Head of caudate nucleus (tissue), 42 donors: ENCODE results near the gene GLIS1.

Experiments used
- DNase-seq, 42 donors: peaks; one replicate each; pipeline versions ENCODE4 v3.0.0 to v3.0.0-alpha.2; 2020 to 2021; ENCODE audit warnings: mixed read lengths in 7 of 42
- intact Hi-C: fragments of 100-400 bp; cut with DNase I; formaldehyde crosslinking; loops from one replicate; pipeline ENCODE4 v1.15.0; 2022

The GLIS1 gene

GRCh38 chr1:53644909-53645689, 93.9 kb downstream of the GLIS1 start:
- intact Hi-C loops: no loop called here
- DNase-seq: peak in 2 of 42 donors; percentile 2 to 3

GRCh38 chr1:53644496-53644895, 94.5 kb downstream of the GLIS1 start:
- intact Hi-C loops: no loop called here
- peak in 3 of 42 donors; percentile 0 to 10 (median 1) for DNase-seq

- DNase-seq: peak in 2 of 42 donors; percentile 5 to 6
- intact Hi-C loops: no loop called here
Observed at GRCh38 chr1:53643881-53644390, 95.0 kb downstream of the GLIS1 start.

- intact Hi-C loops: no loop called here
Observed at GRCh38 chr1:53643041-53643880, 95.7 kb downstream of the GLIS1 start.

GRCh38 chr1:53642607-53643006, 96.4 kb downstream of the GLIS1 start:
- intact Hi-C loops: no loop called here
- DNase-seq: peak in 1 of 42 donors; percentile 1

More at GRCh38 chr1:53643041-53643880, 95.7 kb downstream of the GLIS1 start:
- DNase-seq: peak in 3 of 42 donors; percentile 4 to 20 (median 8)

- peak in 1 of 42 donors; percentile 6 for DNase-seq
- intact Hi-C loops: no loop called here
Observed at GRCh38 chr1:53642215-53642555, 96.8 kb downstream of the GLIS1 start.

- intact Hi-C loops: no loop called here
- peak in 1 of 42 donors; percentile 4 for DNase-seq
Observed at GRCh38 chr1:53641481-53642214, 97.3 kb downstream of the GLIS1 start.

GRCh38 chr1:53640701-53641075, 98.3 kb downstream of the GLIS1 start:
- intact Hi-C loops: no loop called here
- no peak for DNase-seq

GRCh38 chr1:53639996-53640700, 98.8 kb downstream of the GLIS1 start:
- peak in 3 of 42 donors; percentile 3 to 18 (median 7) for DNase-seq
- intact Hi-C loops: no loop called here

GRCh38 chr1:53639251-53639763, 99.7 kb downstream of the GLIS1 start:
- intact Hi-C loops: no loop called here
- peak in 2 of 42 donors; percentile 16 to 23 for DNase-seq

- peak in 3 of 42 donors; percentile 1 to 28 (median 19) for DNase-seq
- intact Hi-C loops: no loop called here
Observed at GRCh38 chr1:53638360-53639035, 100.5 kb downstream of the GLIS1 start.

- intact Hi-C loops: no loop called here
- DNase-seq: peak in 5 of 42 donors; percentile 3 to 18 (median 5)
Observed at GRCh38 chr1:53637511-53638359, 101.2 kb downstream of the GLIS1 start.

- DNase-seq: peak in 6 of 42 donors; percentile 5 to 26 (median 8)
- intact Hi-C loops: no loop called here
Observed at GRCh38 chr1:53636621-53637171, 102.3 kb downstream of the GLIS1 start.

- DNase-seq: peak in 6 of 42 donors; percentile 3 to 30 (median 14)
- intact Hi-C loops: no loop called here
Observed at GRCh38 chr1:53634571-53634979, 104.4 kb downstream of the GLIS1 start.

GRCh38 chr1:53633073-53633704, 105.8 kb downstream of the GLIS1 start:
- intact Hi-C loops: no loop called here
- peak in 1 of 42 donors; percentile 13 for DNase-seq
